GM03348 (cell line): ENCODE measurements around the gene SAP30L.

Experiments
- DNase-seq: peaks from one replicate; pipeline ENCODE4 v3.0.0; 2012; ENCODE audit warnings: low spot score

The SAP30L gene

DNA sequence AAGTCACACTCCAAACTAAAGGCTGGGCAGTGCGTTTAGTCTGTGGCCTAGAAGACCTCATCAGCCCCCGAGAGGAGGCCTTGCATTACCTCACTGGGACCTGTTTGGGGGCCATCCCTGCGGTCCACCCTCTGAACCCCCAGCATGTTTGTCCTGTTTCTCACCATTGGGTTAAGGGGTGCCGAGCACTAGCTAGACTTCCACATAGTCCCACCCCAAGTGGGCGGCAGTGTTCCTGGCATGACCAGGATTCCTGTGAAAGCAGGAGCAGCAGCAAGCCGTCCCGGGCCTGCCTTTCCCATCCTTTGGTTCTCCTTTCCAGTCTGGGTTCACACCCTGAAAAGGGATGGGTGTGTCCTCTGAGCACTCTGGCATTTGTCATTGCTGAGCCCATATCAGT, 26.6 kb upstream of the SAP30L start:
- no peak for DNase-seq

- peak; percentile 9 for DNase-seq
Observed at GRCh38 chr5:154421868-154422267, 23.9 kb upstream of the SAP30L start.

DNA sequence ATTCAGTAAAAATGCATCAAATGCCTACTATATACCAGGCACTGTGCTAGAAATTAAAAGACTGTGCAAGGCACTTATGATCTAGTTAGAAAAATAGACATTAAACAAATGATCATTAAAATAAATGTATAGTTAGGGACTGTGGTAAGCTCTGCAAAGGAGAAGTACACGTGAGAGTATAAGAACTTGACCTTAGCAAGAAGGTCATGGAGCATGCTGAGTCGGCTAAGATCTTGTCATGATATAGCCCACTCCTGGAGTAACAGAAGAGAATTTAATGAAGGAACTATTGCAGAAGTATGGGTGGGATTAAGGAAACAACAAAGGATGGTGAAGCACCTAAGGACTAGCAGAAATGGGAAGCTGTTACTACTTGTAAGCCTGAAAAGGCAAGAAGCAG, 23.5 kb upstream of the SAP30L start:
- no peak for DNase-seq

- DNase-seq, result no peak
Observed at GRCh38 chr5:154428208-154428607, 17.6 kb upstream of the SAP30L start.

DNA sequence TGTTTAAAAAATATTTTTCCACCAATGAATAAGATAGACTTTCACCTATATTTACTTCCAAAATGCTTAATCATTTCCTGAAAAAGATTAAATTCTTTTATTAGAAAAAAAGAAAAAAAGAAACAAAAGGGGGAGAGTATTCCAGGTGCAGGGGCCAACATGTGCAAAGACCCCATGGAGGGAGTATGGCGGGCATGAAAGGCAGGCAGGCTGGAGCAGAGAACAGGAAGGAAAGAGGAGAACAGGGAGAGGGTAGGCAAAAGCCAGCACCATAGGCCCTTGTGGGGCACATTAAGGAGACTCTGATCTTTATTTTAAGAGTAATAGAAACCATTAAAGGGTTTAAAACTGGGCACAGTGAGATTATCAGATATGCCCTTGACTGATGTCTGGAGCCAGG, 16.5 kb upstream of the SAP30L start:
- no peak for DNase-seq

- DNase-seq, result no peak
Observed at GRCh38 chr5:154430466-154430865, 15.3 kb upstream of the SAP30L start.

- no peak for DNase-seq
Observed at GRCh38 chr5:154430961-154431630, 14.7 kb upstream of the SAP30L start.

GRCh38 chr5:154435226-154435625, 10.6 kb upstream of the SAP30L start:
- no peak for DNase-seq

- no peak for DNase-seq
Observed at GRCh38 chr5:154437281-154437965, 8.4 kb upstream of the SAP30L start.

GRCh38 chr5:154440540-154440939, 5.3 kb upstream of the SAP30L start:
- no peak for DNase-seq

DNA sequence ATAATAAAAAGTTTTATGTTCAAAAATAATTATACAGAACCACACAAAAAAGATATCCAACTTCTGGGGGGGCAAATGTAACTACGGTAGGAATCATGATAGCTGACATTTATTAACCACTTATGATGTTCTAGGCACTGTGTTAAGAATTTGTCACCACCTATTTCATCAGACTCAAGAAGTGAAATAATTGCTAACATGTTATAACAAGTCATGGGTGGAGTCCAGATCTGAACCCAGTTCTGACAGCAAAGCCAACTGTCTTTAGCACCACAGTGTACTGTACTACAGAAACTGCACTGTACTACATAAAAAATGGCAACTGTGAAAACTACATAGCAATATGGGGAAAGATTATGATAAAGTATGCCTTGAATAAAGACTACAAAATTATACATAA, 3.0 kb upstream of the SAP30L start:
- DNase-seq, result no peak

GRCh38 chr5:154444556-154445421, 1.0 kb upstream of the SAP30L start:
- peak; percentile 34 for DNase-seq

GRCh38 chr5:154446195-154447088, 645 bp downstream of the SAP30L start:
- DNase-seq, result peak; percentile 79

- no peak for DNase-seq
Observed at GRCh38 chr5:154447089-154447725, 1.4 kb downstream of the SAP30L start.

DNA sequence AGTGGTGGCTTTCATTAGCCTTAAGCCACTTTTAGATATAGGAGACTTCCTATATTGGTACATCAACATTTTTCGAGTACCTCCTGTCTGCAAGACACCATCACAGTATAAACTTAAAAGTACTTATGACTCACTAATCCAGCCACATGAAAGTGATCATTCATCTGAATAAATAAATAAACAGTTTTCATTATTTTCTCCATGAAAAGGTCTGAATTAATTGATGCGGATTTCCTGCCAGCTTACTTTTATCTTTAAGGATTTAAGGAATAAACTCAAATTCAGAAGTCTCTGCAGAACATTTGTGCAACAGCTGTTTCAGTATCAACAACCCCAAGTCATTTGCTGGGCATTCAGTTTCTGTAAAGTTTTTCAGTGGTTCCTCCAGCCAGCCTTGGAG, 4.0 kb downstream of the SAP30L start:
- DNase-seq, result no peak

- no peak for DNase-seq
Observed at GRCh38 chr5:154451957-154452356, 6.2 kb downstream of the SAP30L start.

GRCh38 chr5:154455585-154455984, 9.8 kb downstream of the SAP30L start:
- no peak for DNase-seq

- DNase-seq, result no peak
Observed at GRCh38 chr5:154456540-154456939, 10.7 kb downstream of the SAP30L start.

DNA sequence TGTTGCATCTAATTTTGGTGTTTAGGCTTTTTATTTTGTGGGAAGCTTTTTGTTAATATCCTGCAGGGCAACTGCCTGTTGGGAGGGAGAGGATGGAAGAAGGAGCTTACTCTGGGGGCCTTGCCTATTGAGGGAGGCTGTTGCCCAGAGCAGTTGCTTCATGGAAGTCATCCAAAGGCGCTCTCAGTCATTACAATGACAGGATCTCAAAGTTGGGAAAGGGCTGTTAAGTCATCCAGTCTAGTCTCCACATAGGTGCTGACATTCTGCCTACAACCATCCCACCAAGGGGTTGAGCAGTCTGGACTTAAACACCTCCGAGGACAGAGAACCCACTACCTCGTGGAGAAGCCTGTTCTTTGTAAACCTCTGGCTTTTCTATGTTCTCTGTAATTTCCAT, 13.2 kb downstream of the SAP30L start:
- DNase-seq, result no peak

DNA sequence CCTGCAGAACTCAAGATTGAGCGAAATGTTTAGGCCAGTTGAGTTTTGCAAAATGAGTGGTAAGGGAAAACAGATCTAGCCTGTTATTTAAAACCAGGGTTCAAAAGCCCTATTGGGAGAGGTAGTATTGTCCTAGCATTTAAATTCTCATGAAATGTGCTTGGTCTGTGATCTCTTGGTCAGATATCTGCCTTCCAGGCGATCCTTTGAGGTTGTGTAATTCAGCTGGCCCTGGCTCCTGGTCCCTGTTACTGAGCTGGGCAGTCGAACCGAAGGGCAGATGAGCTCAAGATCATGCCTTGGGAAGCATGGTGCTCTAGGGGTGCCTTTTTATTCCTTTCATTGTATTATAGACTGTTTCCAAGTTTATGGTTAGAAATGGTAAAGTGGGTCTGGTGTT, 14.4 kb downstream of the SAP30L start:
- DNase-seq, result no peak

GRCh38 chr5:154461531-154461930, 15.7 kb downstream of the SAP30L start:
- no peak for DNase-seq
